T-helper 17 cell (primary cell): ENCODE measurements around the gene TMIE. TPM values are rescaled to one million over a fixed set of nuclear protein-coding genes. Genes with fewer than 3 reads are reported as not detected.

Experiments used
- ATAC-seq: fragments of 150-1000 bp; cut with Tn5 transposase; 2 replicates; pipeline ENCODE4 v1.10.0; 2021; ENCODE audit warnings: mild to moderate bottlenecking, moderate library complexity
- DNase-seq, 3 donors: peaks; one replicate each; pipeline versions ENCODE4 v3.0.0 to v3.0.0-alpha.2; 2020 to 2021
- H3K9me3 ChIP-seq: one replicate; pipeline ENCODE4 v1.7.0; 2013; ENCODE audit warnings: low read length, mild to moderate bottlenecking; ENCODE audit not compliant: control insufficient read depth, poor library complexity, severe bottlenecking
- H3K27ac Mint-ChIP-seq: one replicate; pipeline ENCODE4 v1.8.0; 2022; ENCODE audit warnings: mild to moderate bottlenecking, moderate library complexity, mixed read lengths
- H3K27me3 Mint-ChIP-seq: one replicate; pipeline ENCODE4 v1.8.0; 2022; ENCODE audit warnings: mixed read lengths
- H3K36me3 Mint-ChIP-seq: one replicate; pipeline ENCODE4 v1.8.0; 2022; ENCODE audit warnings: low read depth, mixed read lengths
- H3K4me1 Mint-ChIP-seq: one replicate; pipeline ENCODE4 v1.8.0; 2022; ENCODE audit warnings: mild to moderate bottlenecking, mixed read lengths
- H3K4me3 Mint-ChIP-seq: one replicate; pipeline ENCODE4 v1.8.0; 2022; ENCODE audit warnings: mild to moderate bottlenecking, moderate library complexity, mixed read lengths
- total RNA-seq, 4 donors: library from RNA in 2 of 4; stranded (reverse) in 2 of 4; gene quantifications; one replicate each; pipeline ENCODE4 v1.2.3 and lab custom pipeline; 2022 to 2026

The TMIE gene
- total RNA-seq, 2 donors from 2014 or later = 0.86 to 1.3 TPM

GRCh38 chr3:46711305-46711704 is 10.1 kb downstream of the TMIE start:
- Mint-ChIP-seq H3K36me3 (peaks cover 3% of the 10 kb centered on the region), H3K4me3 (no peak overlapping the region), H3K27me3 (peaks cover 6% of the 10 kb centered on the region), H3K27ac (no peak overlapping the region), H3K4me1 (peaks cover 6% of the 10 kb centered on the region)
- H3K9me3 ChIP-seq = no peaks in the 10 kb centered on the region
- no peak for DNase-seq
- ATAC-seq = no peak

GRCh38 chr3:46711760-46712159 is 10.6 kb downstream of the TMIE start:
- Mint-ChIP-seq H3K27me3 (peaks cover 6% of the 10 kb centered on the region), H3K4me1 (peaks cover 6% of the 10 kb centered on the region), H3K4me3 (no peak overlapping the region), H3K36me3 (peaks cover 3% of the 10 kb centered on the region), H3K27ac (no peak overlapping the region)
- H3K9me3 ChIP-seq = no peaks in the 10 kb centered on the region
- DNase-seq (peak in 1 of 3 donors; percentile 3), ATAC-seq (no peak)

GRCh38 chr3:46712191-46713049 is 11.2 kb downstream of the TMIE start:
- DNase-seq = no peak
- no peak for ATAC-seq
- H3K9me3 ChIP-seq = no peaks in the 10 kb centered on the region
- peaks cover 6% of the 10 kb centered on the region for H3K4me1 Mint-ChIP-seq
- peaks cover 6% of the 10 kb centered on the region for H3K27me3 Mint-ChIP-seq
- H3K36me3 Mint-ChIP-seq = peaks cover 3% of the 10 kb centered on the region
- no peak overlapping the region for H3K4me3 Mint-ChIP-seq
- no peak overlapping the region for H3K27ac Mint-ChIP-seq

- H3K27me3 Mint-ChIP-seq = peaks cover 10% of the 10 kb centered on the region
- no peak overlapping the region for H3K27ac Mint-ChIP-seq
- DNase-seq = no peak
Observed at GRCh38 chr3:46713050-46713897, 12.1 kb downstream of the TMIE start.

GRCh38 chr3:46713898-46714552 is 12.8 kb downstream of the TMIE start:
- no peak overlapping the region for H3K4me3 Mint-ChIP-seq
- peaks cover 3% of the 10 kb centered on the region for H3K36me3 Mint-ChIP-seq
- H3K27me3 Mint-ChIP-seq = peaks cover 15% of the 10 kb centered on the region
- H3K4me1 Mint-ChIP-seq = peaks cover 8% of the 10 kb centered on the region
- DNase-seq (no peak), ATAC-seq (peak; percentile 62)
- no peaks in the 10 kb centered on the region for H3K9me3 ChIP-seq
- no peak overlapping the region for H3K27ac Mint-ChIP-seq

More at GRCh38 chr3:46713050-46713897, 12.1 kb downstream of the TMIE start:
- no peak for ATAC-seq
- no peak overlapping the region for H3K4me3 Mint-ChIP-seq
- H3K4me1 Mint-ChIP-seq = peaks cover 8% of the 10 kb centered on the region
- no peaks in the 10 kb centered on the region for H3K9me3 ChIP-seq
- H3K36me3 Mint-ChIP-seq = peaks cover 3% of the 10 kb centered on the region

GRCh38 chr3:46714728-46715506 is 13.7 kb downstream of the TMIE start:
- H3K4me3 Mint-ChIP-seq = no peak overlapping the region
- H3K27me3 Mint-ChIP-seq = peaks cover 20% of the 10 kb centered on the region
- H3K4me1 Mint-ChIP-seq = peaks cover 6% of the 10 kb centered on the region
- DNase-seq = no peak
- H3K27ac Mint-ChIP-seq = peak overlapping the region; percentile 53
- H3K9me3 ChIP-seq = no peaks in the 10 kb centered on the region
- H3K36me3 Mint-ChIP-seq = no peaks in the 10 kb centered on the region
- no peak for ATAC-seq

- Mint-ChIP-seq H3K27ac (no peak overlapping the region), H3K4me1 (peaks cover 6% of the 10 kb centered on the region), H3K36me3 (no peaks in the 10 kb centered on the region), H3K4me3 (no peak overlapping the region), H3K27me3 (peaks cover 20% of the 10 kb centered on the region)
- ATAC-seq (no peak), DNase-seq (no peak)
- H3K9me3 ChIP-seq = no peaks in the 10 kb centered on the region
Observed at GRCh38 chr3:46715507-46716175, 14.4 kb downstream of the TMIE start.

- ATAC-seq (no peak), DNase-seq (no peak)
- Mint-ChIP-seq H3K27me3 (peaks cover 20% of the 10 kb centered on the region), H3K4me1 (peaks cover 6% of the 10 kb centered on the region), H3K36me3 (no peaks in the 10 kb centered on the region), H3K4me3 (no peak overlapping the region), H3K27ac (no peak overlapping the region)
- no peaks in the 10 kb centered on the region for H3K9me3 ChIP-seq
Observed at GRCh38 chr3:46716461-46717441, 15.6 kb downstream of the TMIE start.

GRCh38 chr3:46717447-46718231 is 16.4 kb downstream of the TMIE start, which contains the start of gene PRSS50:
Gene PRSS50 (minus strand): TSS chr3:46717869. CDS start chr3:46717824, 45 bp downstream.
- no peak for DNase-seq
- no peaks in the 10 kb centered on the region for H3K9me3 ChIP-seq
- H3K27me3 Mint-ChIP-seq = peaks cover 20% of the 10 kb centered on the region

GRCh38 chr3:46719044-46719565 is 17.9 kb downstream of the TMIE start:
- no peak overlapping the region for H3K27ac Mint-ChIP-seq
- no peak for ATAC-seq

More at GRCh38 chr3:46717447-46718231, 16.4 kb downstream of the TMIE start, which contains the start of gene PRSS50:
- Mint-ChIP-seq H3K4me3 (no peak within 1 kb of the TSS), H3K27ac (no peak within 1 kb of the TSS), H3K4me1 (peaks cover 6% of the 10 kb centered on the region), H3K36me3 (no peaks in the 10 kb centered on the region)
- peak; percentile 40 for ATAC-seq

More at GRCh38 chr3:46719044-46719565, 17.9 kb downstream of the TMIE start:
- Mint-ChIP-seq H3K4me1 (peaks cover 6% of the 10 kb centered on the region), H3K36me3 (no peaks in the 10 kb centered on the region), H3K4me3 (no peak overlapping the region), H3K27me3 (peaks cover 20% of the 10 kb centered on the region)
- no peak for DNase-seq
- H3K9me3 ChIP-seq = no peaks in the 10 kb centered on the region
